H1 (cell line): ENCODE results near the gene SEPTIN5. TPM values are rescaled to one million over a fixed set of nuclear protein-coding genes. Genes with fewer than 3 reads are reported as not detected.

Source experiments
- CTCF ChIA-PET: fragments of 300-600 bp; sonication (Branson Sonifier 250); formaldehyde crosslinking; loops from one replicate; lab custom pipeline; 2021; ENCODE audit not compliant: partially characterized antibody; lab: Charles Lee
- POLR2A ChIA-PET: fragments of 300-600 bp; sonication (Branson Sonifier 250); formaldehyde crosslinking; loops from one replicate; lab custom pipeline; 2021; ENCODE audit warnings: inconsistent platforms; ENCODE audit not compliant: partially characterized antibody; lab: Charles Lee
- DNase-seq, 2 experiments: peaks; one replicate each; pipeline versions ENCODE4 v3.0.0 to v3.0.0-alpha.2; 2010 to 2022; ENCODE audit warnings: low spot score in 2 of 2, low read depth in 1 of 2, mixed read lengths in 1 of 2
- FAIRE-seq: peaks from 2 replicates; lab custom pipeline; 2011; peaks lifted over from hg19 to GRCh38; lab: Jason Lieb, UNC
- H2AFZ ChIP-seq: 2 replicates; pipeline ENCODE4 v1.8.1; 2012; ENCODE audit warnings: low read length, inconsistent platforms
- H2AK5ac ChIP-seq: 2 replicates; pipeline ENCODE4 v1.6.1; 2013; ENCODE audit warnings: low read depth, low read length
- H2BK120ac ChIP-seq: replicated peaks from 2 replicates; pipeline ENCODE3; 2013; ENCODE audit warnings: low read depth, low read length, inconsistent platforms
- H2BK12ac ChIP-seq: 2 replicates; pipeline ENCODE4 v1.6.1; 2013; ENCODE audit warnings: low read depth, low read length
- H2BK15ac ChIP-seq: 2 replicates; pipeline ENCODE4 v1.6.1; 2013; ENCODE audit warnings: low read length
- H2BK20ac ChIP-seq: 2 replicates; pipeline ENCODE4 v1.6.1; 2013; ENCODE audit warnings: low read length
- H2BK5ac ChIP-seq: 2 replicates; pipeline ENCODE4 v1.6.1; 2013; ENCODE audit warnings: low read depth, low read length
- H3K14ac ChIP-seq: 2 replicates; pipeline ENCODE4 v1.6.1; 2013; ENCODE audit warnings: inconsistent platforms; ENCODE audit not compliant: insufficient read length
- H3K18ac ChIP-seq: 2 replicates; pipeline ENCODE4 v1.6.1; 2013; ENCODE audit warnings: low read length; ENCODE audit errors: extremely low read depth
- H3K23ac ChIP-seq: 2 replicates; pipeline ENCODE4 v1.6.1; 2013; ENCODE audit warnings: inconsistent platforms; ENCODE audit not compliant: insufficient read length
- H3K23me2 ChIP-seq: 2 replicates; pipeline ENCODE4 v1.6.1; 2013; ENCODE audit warnings: low read depth, low read length
- H3K27ac ChIP-seq: 2 replicates; pipeline ENCODE4 v1.6.1; 2011; ENCODE audit warnings: low read depth, low read length, inconsistent platforms
- H3K27me3 ChIP-seq, 4 experiments: replicated peaks in 1 of 4; 1 replicate in 1 of 4; 2 replicates in 3 of 4; pipeline versions ENCODE4 v1.6.1 to v1.8.1; 2011 to 2013; ENCODE audit warnings: low read length in 3 of 4, mild to moderate bottlenecking in 3 of 4, inconsistent platforms in 2 of 4, mixed read lengths in 2 of 4, moderate library complexity in 1 of 4; ENCODE audit not compliant: control insufficient read depth in 3 of 4, insufficient read depth in 3 of 4; ENCODE audit errors: extremely low read depth in 1 of 4
- H3K36me3 ChIP-seq, 4 experiments: 2 replicates each; pipeline versions ENCODE4 v1.6.1 to v1.8.1; 2011 to 2013; ENCODE audit warnings: mild to moderate bottlenecking in 4 of 4, low read length in 3 of 4, moderate library complexity in 2 of 4, control low read depth in 1 of 4, inconsistent platforms in 1 of 4; ENCODE audit not compliant: insufficient read depth in 4 of 4, control insufficient read depth in 2 of 4
- H3K4ac ChIP-seq: replicated peaks from 2 replicates; pipeline ENCODE3; 2013; ENCODE audit warnings: low read length, low read depth, mixed read lengths, inconsistent platforms; ENCODE audit not compliant: insufficient read length
- H3K4me1 ChIP-seq, 4 experiments: replicated peaks in 1 of 4; 1 replicate in 1 of 4; 2 replicates in 3 of 4; pipeline versions ENCODE4 v1.6.1 to v1.8.1; 2011 to 2013; ENCODE audit warnings: low read length in 3 of 4, inconsistent platforms in 2 of 4, mixed read lengths in 1 of 4; ENCODE audit not compliant: insufficient read depth in 4 of 4, control insufficient read depth in 3 of 4
- H3K4me2 ChIP-seq, 2 experiments: 2 replicates each; pipeline versions ENCODE4 v1.6.1 to v1.8.1; 2011 to 2013; ENCODE audit warnings: low read depth in 2 of 2, low read length in 2 of 2, control low read depth in 1 of 2, inconsistent platforms in 1 of 2, mild to moderate bottlenecking in 1 of 2; ENCODE audit not compliant: insufficient read depth in 1 of 2
- H3K4me3 ChIP-seq, 4 experiments: fragments of 200-600, 300-600 bp in 1 of 4; sonication (generic), shearing (Covaris generic), sonication (Bioruptor Twin) in 1 of 4; 2 replicates each; pipeline versions ENCODE4 v1.5.1 to v1.8.1; 2011 to 2016; ENCODE audit warnings: low read length in 4 of 4, low read depth in 3 of 4, control low read depth in 2 of 4, inconsistent platforms in 2 of 4, mild to moderate bottlenecking in 2 of 4, mixed read lengths in 1 of 4, moderate library complexity in 1 of 4; ENCODE audit not compliant: insufficient read depth in 2 of 4; ENCODE audit errors: extremely low read depth in 1 of 4
- H3K56ac ChIP-seq: replicated peaks from 2 replicates; pipeline ENCODE3; 2013; ENCODE audit warnings: low read depth, mild to moderate bottlenecking, mixed read lengths, low read length, inconsistent platforms; ENCODE audit not compliant: insufficient read length
- H3K79me1 ChIP-seq: 2 replicates; pipeline ENCODE4 v1.6.1; 2013; ENCODE audit warnings: low read depth, low read length, control low read depth
- H3K79me2 ChIP-seq, 2 experiments: 2 replicates each; pipeline versions ENCODE4 v1.6.1 to v1.8.1; 2012 to 2013; ENCODE audit warnings: low read length in 2 of 2, mild to moderate bottlenecking in 2 of 2, inconsistent platforms in 1 of 2; ENCODE audit not compliant: insufficient read depth in 2 of 2, control insufficient read depth in 1 of 2
- H3K9ac ChIP-seq, 4 experiments: replicated peaks in 1 of 4; 1 replicate in 1 of 4; 2 replicates in 3 of 4; pipeline versions ENCODE4 v1.6.1 to v1.8.1; 2011 to 2013; ENCODE audit warnings: low read depth in 3 of 4, low read length in 3 of 4, control low read depth in 2 of 4, mild to moderate bottlenecking in 2 of 4, moderate library complexity in 2 of 4, inconsistent platforms in 1 of 4; ENCODE audit errors: extremely low read depth in 1 of 4
- H3K9me3 ChIP-seq, 2 experiments: 2 replicates each; pipeline versions ENCODE4 v1.6.1 to v1.8.1; 2012 to 2013; ENCODE audit warnings: mild to moderate bottlenecking in 2 of 2, moderate library complexity in 2 of 2, control low read depth in 1 of 2, inconsistent platforms in 1 of 2, low read depth in 1 of 2, low read length in 1 of 2, mixed read lengths in 1 of 2; ENCODE audit not compliant: insufficient read depth in 2 of 2
- H4K20me1 ChIP-seq, 2 experiments: replicated peaks in 1 of 2; 2 replicates each; pipeline versions ENCODE3 to v1.8.1; 2011 to 2013; ENCODE audit warnings: inconsistent platforms in 2 of 2, low read length in 2 of 2, mild to moderate bottlenecking in 1 of 2; ENCODE audit not compliant: insufficient read depth in 2 of 2, control insufficient read depth in 1 of 2
- H4K5ac ChIP-seq: 2 replicates; pipeline ENCODE4 v1.6.1; 2013; ENCODE audit warnings: low read length, low read depth, mixed read lengths, inconsistent platforms; ENCODE audit not compliant: insufficient read length
- H4K8ac ChIP-seq: 2 replicates; pipeline ENCODE4 v1.8.0; 2013; ENCODE audit warnings: mild to moderate bottlenecking, moderate library complexity, low read length, inconsistent platforms; ENCODE audit not compliant: insufficient read depth; ENCODE audit errors: extremely low read depth
- H4K91ac ChIP-seq: replicated peaks from 2 replicates; pipeline ENCODE3; 2013; ENCODE audit warnings: low read length, mixed read lengths, inconsistent platforms; ENCODE audit not compliant: insufficient read length
- CEBPB ChIP-seq: IDR thresholded peaks from 2 replicates; pipeline ENCODE4 v1.6.1; 2012; ENCODE audit warnings: low read depth, low read length
- EZH2 ChIP-seq: fragments of 200-600 bp; sonication (generic); IDR thresholded peaks from 2 replicates; pipeline ENCODE4 v1.7.1; 2012; ENCODE audit warnings: low read depth, mild to moderate bottlenecking, moderate library complexity, low read length, inconsistent platforms; ENCODE audit not compliant: severe bottlenecking
- GTF2F1 ChIP-seq: IDR thresholded peaks from 2 replicates; pipeline ENCODE4 v1.6.1; 2012; ENCODE audit warnings: low read depth, low read length, improper control_type of control experiment, borderline replicate concordance
- HDAC2 ChIP-seq, 2 experiments: fragments of 300-600 bp in 1 of 2; sonication (generic) in 1 of 2; IDR thresholded peaks; 2 replicates each; pipeline ENCODE4 v1.6.1; 2011 to 2012; ENCODE audit warnings: low read depth in 2 of 2, low read length in 2 of 2, mild to moderate bottlenecking in 2 of 2, moderate library complexity in 2 of 2, borderline replicate concordance in 1 of 2, inconsistent platforms in 1 of 2
- HDAC6 ChIP-seq: IDR thresholded peaks from one replicate; pipeline ENCODE4 v1.7.1; 2012; ENCODE audit warnings: low read depth, mild to moderate bottlenecking, inconsistent platforms, low read length, moderate library complexity
- KDM1A ChIP-seq: fragments of 200-600, 300-600 bp; sonication (generic); IDR thresholded peaks from 2 replicates; pipeline ENCODE4 v1.7.1; 2016; ENCODE audit warnings: mild to moderate bottlenecking, low read length, borderline replicate concordance
- NANOG ChIP-seq: IDR thresholded peaks from 2 replicates; pipeline ENCODE4 v1.6.1; 2011; ENCODE audit warnings: low read length, low read depth, mild to moderate bottlenecking, inconsistent platforms; ENCODE audit not compliant: insufficient read depth, poor library complexity, severe bottlenecking
- POU5F1 ChIP-seq: IDR thresholded peaks from 2 replicates; pipeline ENCODE4 v1.6.1; 2011; ENCODE audit warnings: low read depth, mild to moderate bottlenecking, low read length, moderate library complexity
- RNF2 ChIP-seq: fragments of 200-900, 300-1000 bp; sonication (generic); IDR thresholded peaks from 2 replicates; pipeline ENCODE4 v1.7.1; 2016; ENCODE audit warnings: borderline replicate concordance, low read depth, mild to moderate bottlenecking, antibody characterized with exemption, low read length; ENCODE audit not compliant: poor library complexity, severe bottlenecking; ENCODE audit errors: missing control alignments
- SP1 ChIP-seq: IDR thresholded peaks from 2 replicates; pipeline ENCODE4 v1.6.1; 2011; ENCODE audit warnings: low read depth, low read length
- SP4 ChIP-seq: IDR thresholded peaks from 2 replicates; pipeline ENCODE4 v1.6.1; 2012; ENCODE audit warnings: low read length, inconsistent platforms
- TBP ChIP-seq: IDR thresholded peaks from 2 replicates; pipeline ENCODE4 v1.6.1; 2011; ENCODE audit warnings: low read depth, low read length, improper control_type of control experiment
- TCF12 ChIP-seq: IDR thresholded peaks from 2 replicates; pipeline ENCODE4 v1.6.1; 2011; ENCODE audit warnings: low read depth, mild to moderate bottlenecking, low read length
- TEAD4 ChIP-seq: IDR thresholded peaks from 2 replicates; pipeline ENCODE4 v1.6.1; 2012; ENCODE audit warnings: low read depth, low read length, inconsistent platforms, mixed read lengths
- WGBS, 2 experiments: shearing (Covaris generic) in 1 of 2; methylation state at CpG; one replicate each; pipeline versions ENCODE4 v1.1.6 to v1.1.7; 2013 to 2015; ENCODE audit warnings: low lambda C conversion rate in 2 of 2, mixed read lengths in 2 of 2, inconsistent platforms in 1 of 2, low coverage in 1 of 2, missing lambda C conversion rate in 1 of 2; ENCODE audit not compliant: insufficient replicate concordance in 2 of 2, insufficient coverage in 1 of 2, insufficient read length in 1 of 2; ENCODE audit errors: extremely low coverage in 1 of 2, missing lambda C conversion rate in 1 of 2; 5-methylcytosine and 5-hydroxymethylcytosine counted together
- polyA plus RNA-seq, 7 experiments: library from polyadenylated mRNA; depleted of rRNA in 3 of 7; stranded (reverse) in 5 of 7; unstranded in 2 of 7; fragments of >200 nt in 5 of 7; fragments of 200-250 nt in 2 of 7; gene quantifications; 1 replicate in 5 of 7; 2 replicates in 1 of 7; 4 replicates in 1 of 7; pipeline versions ENCODE4 v1.2.1 to v1.2.3, GENCODE V29; 2011 to 2013; ENCODE audit warnings: missing spikeins in 2 of 7, mixed read lengths in 2 of 7
- total RNA-seq: library from RNA; stranded (reverse); fragmentation: NEBNext Ultra II Directional; extraction: Animal tissue kit (Norgen Biotek cat#: 25700); gene quantifications from 2 replicates; pipeline ENCODE4 v1.2.1, GENCODE V29; 2021

The SEPTIN5 gene
- total and polyA plus RNA-seq, 2 of the 8 experiments (the other 6 are each of a cell fraction or from before 2014, with no cell fraction given) = 6.0 to 8.6 TPM

GRCh38 chr22:19689408-19689807 is 24.9 kb upstream of the SEPTIN5 start:
- Histone ChIP-seq H3K4ac (no peak overlapping the region), H2BK120ac (peak overlapping the region; percentile 31), H4K91ac (no peak overlapping the region), H2BK20ac (no peak overlapping the region), H3K36me3 (no peaks in the 10 kb centered on the region), H3K27ac (no peak overlapping the region), H3K4me1 (peaks cover 0 to 11% (median 5%) of the 10 kb centered on the region in 4 experiments; a peak in 6 of 7 replicates), H3K79me1 (no peaks in the 10 kb centered on the region), H3K18ac (no peak overlapping the region), H3K9me3 (no peaks in the 10 kb centered on the region), H2BK15ac (no peak overlapping the region), H2BK5ac (peak overlapping the region; percentile 66; the same call in 1 of the 2 replicates), H3K79me2 (no peaks in the 10 kb centered on the region), H3K23me2 (no peaks in the 10 kb centered on the region), H3K4me2 (no peak overlapping the region), H3K9ac (no peak overlapping the region), H3K4me3 (no peak overlapping the region), H3K56ac (no peak overlapping the region), H4K5ac (no peak overlapping the region), H2AK5ac (no peak overlapping the region), H2BK12ac (no peak overlapping the region), H3K27me3 (no peaks in the 10 kb centered on the region), H3K23ac (no peak overlapping the region), H4K20me1 (no peaks in the 10 kb centered on the region), H3K14ac (no peak overlapping the region), H4K8ac (no peak overlapping the region), H2AFZ (no peak overlapping the region)
- ChIA-PET CTCF (interaction anchor here (0.6 to 6.5 kb wide), 14 partner anchors 9 to 1909 kb away, joined by 3 to 76 read pairs (median 3); no protein-coding TSS in a partner anchor), POLR2A (interaction anchor here (0.6 to 1.3 kb wide), 3 partner anchors 30 to 127 kb away, joined by 3 to 4 read pairs (median 3); no protein-coding TSS in a partner anchor)
- FAIRE-seq (no peak), DNase-seq (no peak)
- WGBS, 2 experiments = 95% methylated on average over 15 of the region's 15 CpGs; no CpG with 5 or more reads in 1 of the 2 experiments
- TF ChIP-seq SP1 (no peak), KDM1A (no peak), RNF2 (no peak), HDAC2 (IDR thresholded peaks at IDR 0.05; ENCODE audit: borderline replicate concordance in 1 of 2, low read depth in 2 of 2, low read length in 2 of 2) (no peak), TEAD4 (no peak), CEBPB (no peak), POU5F1 (no peak), GTF2F1 (no peak), HDAC6 (no peak), EZH2 (no peak), NANOG (no peak), TBP (no peak), TCF12 (no peak), SP4 (no peak)
